ENCODE results near the gene YBEY.
A peak's percentile ranks its signal among the peaks of the same experiment; 100 is the strongest.

The YBEY gene

DNA sequence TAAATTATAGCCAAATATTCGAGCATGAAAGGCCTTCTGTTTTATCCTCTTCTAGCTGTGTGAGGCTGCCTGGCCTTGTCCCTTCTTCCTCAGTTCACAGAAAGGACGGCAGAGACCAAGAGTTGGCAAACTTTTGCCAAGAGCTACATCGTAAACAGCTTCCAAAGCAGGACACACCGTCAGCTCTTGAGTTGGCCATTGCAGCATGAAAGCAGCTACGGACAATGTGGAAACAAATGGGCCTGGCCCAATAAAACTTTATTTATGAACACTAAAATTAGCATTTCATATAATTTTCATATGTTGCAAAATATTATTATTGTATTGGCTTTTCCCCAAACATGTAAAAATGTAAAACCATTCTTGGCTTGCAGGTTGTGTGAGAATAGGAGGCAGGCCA lies 26.8 kb downstream of the YBEY start:
- Histone ChIP-seq H3K4me1 (ENCODE audit: insufficient read depth, low read length) (no peaks in the 10 kb centered on the region), H3K27me3 (ENCODE audit: insufficient read depth, low read length, poor library complexity) (no peaks in the 10 kb centered on the region), H3K4me3 (ENCODE audit: low read depth in 1 of 2, low read length in 2 of 2) (no peak overlapping the region), H3K79me2 (ENCODE audit: insufficient read depth, low read length) (peaks cover 23% of the 10 kb centered on the region), H3K36me3 (ENCODE audit: insufficient read depth, low read length) (peaks cover 91% of the 10 kb centered on the region), H2AFZ (ENCODE audit: low read depth, low read length) (no peak overlapping the region), H3K27ac (ENCODE audit: low read length) (no peak overlapping the region), H3K9me3 (ENCODE audit: insufficient read depth, low read length, severe bottlenecking) (no peaks in the 10 kb centered on the region), H3K9ac (ENCODE audit: low read depth, low read length) (no peak overlapping the region), H3K4me2 (ENCODE audit: insufficient read depth, low read length) (no peak overlapping the region), H4K20me1 (ENCODE audit: insufficient read depth, low read length) (peaks cover 24% of the 10 kb centered on the region)
- TF ChIP-seq EZH2 (IDR thresholded peaks at IDR 0.05; ENCODE audit: borderline replicate concordance, low read depth, low read length, severe bottlenecking): no peak
- TF ChIP-seq, protein P1, sequence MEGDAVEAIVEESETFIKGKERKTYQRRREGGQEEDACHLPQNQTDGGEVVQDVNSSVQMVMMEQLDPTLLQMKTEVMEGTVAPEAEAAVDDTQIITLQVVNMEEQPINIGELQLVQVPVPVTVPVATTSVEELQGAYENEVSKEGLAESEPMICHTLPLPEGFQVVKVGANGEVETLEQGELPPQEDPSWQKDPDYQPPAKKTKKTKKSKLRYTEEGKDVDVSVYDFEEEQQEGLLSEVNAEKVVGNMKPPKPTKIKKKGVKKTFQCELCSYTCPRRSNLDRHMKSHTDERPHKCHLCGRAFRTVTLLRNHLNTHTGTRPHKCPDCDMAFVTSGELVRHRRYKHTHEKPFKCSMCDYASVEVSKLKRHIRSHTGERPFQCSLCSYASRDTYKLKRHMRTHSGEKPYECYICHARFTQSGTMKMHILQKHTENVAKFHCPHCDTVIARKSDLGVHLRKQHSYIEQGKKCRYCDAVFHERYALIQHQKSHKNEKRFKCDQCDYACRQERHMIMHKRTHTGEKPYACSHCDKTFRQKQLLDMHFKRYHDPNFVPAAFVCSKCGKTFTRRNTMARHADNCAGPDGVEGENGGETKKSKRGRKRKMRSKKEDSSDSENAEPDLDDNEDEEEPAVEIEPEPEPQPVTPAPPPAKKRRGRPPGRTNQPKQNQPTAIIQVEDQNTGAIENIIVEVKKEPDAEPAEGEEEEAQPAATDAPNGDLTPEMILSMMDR (IDR thresholded peaks at IDR 0.05; ENCODE audit: borderline replicate concordance, extremely low read depth, low read length, poor library complexity, severe bottlenecking): no peak
- DNase-seq (no peak), ATAC-seq (ENCODE audit: insufficient read depth, low read depth) (no peak)

DNA sequence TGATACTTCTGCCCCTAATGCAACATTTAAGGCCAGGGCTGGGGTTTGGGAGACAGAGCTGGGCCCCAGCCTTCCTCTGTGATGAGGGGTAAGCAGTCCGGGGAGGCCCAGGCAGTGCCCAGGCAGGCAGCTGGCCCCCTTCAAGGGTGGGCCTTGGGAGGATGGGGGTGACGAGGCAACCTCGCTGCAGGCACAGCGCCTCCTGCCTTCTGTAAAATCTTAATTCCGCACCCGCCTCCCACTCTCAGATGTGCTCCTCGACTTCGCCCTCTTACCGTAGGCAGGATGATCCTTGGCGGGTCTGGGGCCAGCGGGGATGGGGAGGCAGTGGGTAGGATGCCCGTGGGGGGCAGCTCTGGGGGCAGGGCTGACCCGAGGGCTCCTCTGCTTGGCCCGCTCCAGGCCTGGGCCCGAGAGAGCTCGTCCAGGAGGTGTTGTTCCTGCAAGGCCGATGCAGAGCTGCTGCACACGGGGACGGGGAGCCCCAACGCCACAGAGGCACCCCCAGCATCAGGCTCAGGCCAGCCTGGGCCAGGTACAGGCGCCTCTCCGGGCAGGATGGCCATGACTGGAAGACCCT lies 28.4 kb downstream of the YBEY start:
- Histone ChIP-seq H4K20me1 (ENCODE audit: insufficient read depth, low read length) (peaks cover 39% of the 10 kb centered on the region), H3K9me3 (ENCODE audit: insufficient read depth, low read length, severe bottlenecking) (no peaks in the 10 kb centered on the region), H3K36me3 (ENCODE audit: insufficient read depth, low read length) (peaks cover 91% of the 10 kb centered on the region), H3K79me2 (ENCODE audit: insufficient read depth, low read length) (peaks cover 39% of the 10 kb centered on the region), H3K4me3 (ENCODE audit: low read depth in 1 of 2, low read length in 2 of 2) (no peak overlapping the region), H3K4me1 (ENCODE audit: insufficient read depth, low read length) (peaks cover 8% of the 10 kb centered on the region), H3K27ac (ENCODE audit: low read length) (no peak overlapping the region), H3K4me2 (ENCODE audit: insufficient read depth, low read length) (no peak overlapping the region), H3K9ac (ENCODE audit: low read depth, low read length) (no peak overlapping the region), H3K27me3 (ENCODE audit: insufficient read depth, low read length, poor library complexity) (no peaks in the 10 kb centered on the region), H2AFZ (ENCODE audit: low read depth, low read length) (no peak overlapping the region)
- TF ChIP-seq, protein P1 (IDR thresholded peaks at IDR 0.05; ENCODE audit: borderline replicate concordance, extremely low read depth, low read length, poor library complexity, severe bottlenecking): peak; percentile 7
- no peak for TF ChIP-seq EZH2 (IDR thresholded peaks at IDR 0.05; ENCODE audit: borderline replicate concordance, low read depth, low read length, severe bottlenecking)
- DNase-seq: no peak
- ATAC-seq (ENCODE audit: insufficient read depth, low read depth): no peak

DNA sequence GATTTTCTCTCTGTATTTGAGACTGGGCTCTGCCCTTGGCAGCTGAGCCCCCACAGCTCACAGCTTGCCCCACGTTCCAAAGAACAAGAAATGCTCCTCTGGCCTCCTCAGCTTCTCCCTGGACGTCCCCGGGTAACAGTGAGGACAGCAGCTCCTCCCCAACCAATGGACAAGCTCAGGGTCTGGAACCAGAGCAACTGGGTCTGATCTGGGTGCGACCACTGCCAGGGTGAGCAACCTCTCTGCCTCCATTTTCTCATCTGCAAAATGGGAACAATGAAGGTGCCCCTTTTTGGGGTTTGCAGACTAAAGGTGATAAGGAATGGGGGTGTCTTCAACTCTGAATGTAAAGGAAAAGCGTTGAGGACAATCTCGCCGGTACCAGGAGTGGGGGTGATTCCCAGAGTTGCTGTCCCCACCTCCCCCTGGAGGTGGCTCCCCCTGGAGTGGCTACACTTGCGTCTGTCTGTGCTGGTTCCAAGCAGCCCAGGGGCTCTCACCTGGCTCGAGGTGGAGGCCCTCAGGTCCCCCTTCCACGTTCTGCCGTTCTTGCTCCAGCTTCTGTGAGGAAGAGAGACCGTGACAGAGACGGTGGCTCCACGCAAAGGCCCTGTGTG lies 30.7 kb downstream of the YBEY start:
- DNase-seq (no peak), ATAC-seq (ENCODE audit: insufficient read depth, low read depth) (no peak)
- Histone ChIP-seq H3K4me1 (ENCODE audit: insufficient read depth, low read length) (peaks cover 29% of the 10 kb centered on the region), H3K9me3 (ENCODE audit: insufficient read depth, low read length, severe bottlenecking) (no peaks in the 10 kb centered on the region), H3K36me3 (ENCODE audit: insufficient read depth, low read length) (peaks cover 93% of the 10 kb centered on the region), H3K4me3 (ENCODE audit: low read depth in 1 of 2, low read length in 2 of 2) (no peak overlapping the region), H3K79me2 (ENCODE audit: insufficient read depth, low read length) (peaks cover 60% of the 10 kb centered on the region), H3K27me3 (ENCODE audit: insufficient read depth, low read length, poor library complexity) (no peaks in the 10 kb centered on the region), H2AFZ (ENCODE audit: low read depth, low read length) (no peak overlapping the region), H3K27ac (ENCODE audit: low read length) (no peak overlapping the region), H3K4me2 (ENCODE audit: insufficient read depth, low read length) (no peak overlapping the region), H4K20me1 (ENCODE audit: insufficient read depth, low read length) (peaks cover 59% of the 10 kb centered on the region), H3K9ac (ENCODE audit: low read depth, low read length) (no peak overlapping the region)
- TF ChIP-seq, protein P1 (IDR thresholded peaks at IDR 0.05; ENCODE audit: borderline replicate concordance, extremely low read depth, low read length, poor library complexity, severe bottlenecking): peak; percentile 1
- no peak for TF ChIP-seq EZH2 (IDR thresholded peaks at IDR 0.05; ENCODE audit: borderline replicate concordance, low read depth, low read length, severe bottlenecking)
